ENCODE data around the gene CCDC60. TPM values are rescaled to one million over a fixed set of nuclear protein-coding genes. Genes with fewer than 3 reads are reported as not detected.
A peak's percentile ranks its signal among the peaks of the same experiment; 100 is the strongest.

CCDC60 gene
- total RNA-seq, 1 experiment from 2014 or later: not detected

GRCh38 chr12:119409043-119409442 is 74.5 kb downstream of the CCDC60 start:
- Mint-ChIP-seq H3K36me3 (ENCODE audit: insufficient read depth, unreplicated experiment) (no peaks in the 10 kb centered on the region), H3K27me3 (ENCODE audit: unreplicated experiment) (peaks cover 83% of the 10 kb centered on the region), H3K27ac (ENCODE audit: unreplicated experiment) (no peak overlapping the region), H3K4me1 (ENCODE audit: low read depth, unreplicated experiment) (no peaks in the 10 kb centered on the region), H3K9me3 (ENCODE audit: low read depth, unreplicated experiment) (no peaks in the 10 kb centered on the region), H3K4me3 (ENCODE audit: low read depth, unreplicated experiment) (no peak overlapping the region)
- BruUV-seq (replicated peaks): no TSS peak
- no peak for TF ChIP-seq CTCF (IDR thresholded peaks at IDR 0.05; ENCODE audit: unreplicated experiment)
- intact Hi-C loops (cut with micrococcal nuclease; ENCODE audit: unreplicated experiment): no loop called here
- CTCF ChIA-PET: no interaction called here
- DNase-seq: no peak

GRCh38 chr12:119410396-119410795 is 75.9 kb downstream of the CCDC60 start:
- no peaks in the 10 kb centered on the region for H3K36me3 Mint-ChIP-seq (ENCODE audit: insufficient read depth, unreplicated experiment)
- H3K9me3 Mint-ChIP-seq (ENCODE audit: low read depth, unreplicated experiment): no peaks in the 10 kb centered on the region
- intact Hi-C loops (cut with micrococcal nuclease; ENCODE audit: unreplicated experiment): loop anchor here (5.0 to 10.0 kb wide), 3 partner anchors 186 to 1006 kb away; no protein-coding TSS in a partner anchor
- no peak overlapping the region for H3K27ac Mint-ChIP-seq (ENCODE audit: unreplicated experiment)
- peaks cover 83% of the 10 kb centered on the region for H3K27me3 Mint-ChIP-seq (ENCODE audit: unreplicated experiment)
- no peak for TF ChIP-seq CTCF (IDR thresholded peaks at IDR 0.05; ENCODE audit: unreplicated experiment)
- no peaks in the 10 kb centered on the region for H3K4me1 Mint-ChIP-seq (ENCODE audit: low read depth, unreplicated experiment)
- CTCF ChIA-PET: interaction anchor here (0.7 kb wide), 1 partner anchor 406 kb away, joined by 7 read pairs; no protein-coding TSS in a partner anchor
- no TSS peak for BruUV-seq (replicated peaks)
- no peak overlapping the region for H3K4me3 Mint-ChIP-seq (ENCODE audit: low read depth, unreplicated experiment)
- DNase-seq: no peak

- Mint-ChIP-seq H3K36me3 (ENCODE audit: insufficient read depth, unreplicated experiment) (no peaks in the 10 kb centered on the region), H3K4me1 (ENCODE audit: low read depth, unreplicated experiment) (no peaks in the 10 kb centered on the region), H3K9me3 (ENCODE audit: low read depth, unreplicated experiment) (no peaks in the 10 kb centered on the region), H3K27me3 (ENCODE audit: unreplicated experiment) (peaks cover 77% of the 10 kb centered on the region), H3K4me3 (ENCODE audit: low read depth, unreplicated experiment) (no peak overlapping the region), H3K27ac (ENCODE audit: unreplicated experiment) (no peak overlapping the region)
- intact Hi-C loops (cut with micrococcal nuclease; ENCODE audit: unreplicated experiment): loop anchor here (5.0 to 10.0 kb wide), 3 partner anchors 188 to 1008 kb away; no protein-coding TSS in a partner anchor
- CTCF ChIA-PET: interaction anchor here (0.7 to 1.8 kb wide), 4 partner anchors 9 to 297 kb away, joined by 3 to 4 read pairs (median 4); partner anchors contain the start of gene HSPB8
- DNase-seq: no peak
- TF ChIP-seq CTCF (IDR thresholded peaks at IDR 0.05; ENCODE audit: unreplicated experiment): no peak
- BruUV-seq (replicated peaks): no TSS peak
Measured at GRCh38 chr12:119412306-119412705, 77.8 kb downstream of the CCDC60 start.

GRCh38 chr12:119412811-119413794 is 78.6 kb downstream of the CCDC60 start:
- H3K4me1 Mint-ChIP-seq (ENCODE audit: low read depth, unreplicated experiment): no peaks in the 10 kb centered on the region
- intact Hi-C loops (cut with micrococcal nuclease; ENCODE audit: unreplicated experiment): loop anchor here (1.0 to 10.0 kb wide), 5 partner anchors 188 to 1008 kb away; no protein-coding TSS in a partner anchor
- H3K4me3 Mint-ChIP-seq (ENCODE audit: low read depth, unreplicated experiment): no peak overlapping the region
- peak; percentile 67 for DNase-seq
- no peaks in the 10 kb centered on the region for H3K36me3 Mint-ChIP-seq (ENCODE audit: insufficient read depth, unreplicated experiment)
- CTCF ChIA-PET: interaction anchor here (1.2 to 1.8 kb wide), 3 partner anchors 11 to 298 kb away, joined by 3 to 4 read pairs (median 4); partner anchors contain the start of gene HSPB8
- H3K27ac Mint-ChIP-seq (ENCODE audit: unreplicated experiment): no peak overlapping the region
- no TSS peak for BruUV-seq (replicated peaks)
- peak; percentile 76 for TF ChIP-seq CTCF (IDR thresholded peaks at IDR 0.05; ENCODE audit: unreplicated experiment)
- no peaks in the 10 kb centered on the region for H3K9me3 Mint-ChIP-seq (ENCODE audit: low read depth, unreplicated experiment)
- H3K27me3 Mint-ChIP-seq (ENCODE audit: unreplicated experiment): peaks cover 83% of the 10 kb centered on the region

Data from Calu3 (cell line).